Effector memory CD8-positive, alpha-beta T cell (primary cell): ENCODE measurements around the gene RDM1.

Source experiments
- ATAC-seq: fragments of 150-1000 bp; cut with Tn5 transposase; replicated peaks from 2 replicates; pipeline ENCODE4 v1.10.0; 2021; ENCODE audit warnings: mild to moderate bottlenecking, moderate library complexity
- DNase-seq, 3 experiments: peaks; one replicate each; pipeline ENCODE4 v3.0.0; 2021
- H3K27ac Mint-ChIP-seq, 2 donors: one replicate each; pipeline ENCODE4 v1.8.0; 2022; ENCODE audit warnings: mild to moderate bottlenecking in 2 of 2, mixed read lengths in 2 of 2, moderate library complexity in 2 of 2
- H3K27me3 Mint-ChIP-seq, 2 donors: one replicate each; pipeline ENCODE4 v1.8.0; 2022; ENCODE audit warnings: mixed read lengths in 2 of 2
- H3K36me3 Mint-ChIP-seq: one replicate; pipeline ENCODE4 v1.8.0; 2022; ENCODE audit warnings: mild to moderate bottlenecking, moderate library complexity, mixed read lengths; ENCODE audit not compliant: insufficient read depth
- H3K4me1 Mint-ChIP-seq, 2 donors: one replicate each; pipeline ENCODE4 v1.8.0; 2022; ENCODE audit warnings: low read depth in 2 of 2, mixed read lengths in 2 of 2
- H3K4me3 Mint-ChIP-seq, 2 donors: one replicate each; pipeline ENCODE4 v1.8.0; 2022; ENCODE audit warnings: mild to moderate bottlenecking in 2 of 2, mixed read lengths in 2 of 2, moderate library complexity in 2 of 2
- H3K9me3 Mint-ChIP-seq, 2 donors: one replicate each; pipeline ENCODE4 v1.8.0; 2022; ENCODE audit warnings: mixed read lengths in 2 of 2
- total RNA-seq, 9 experiments: gene quantifications; one replicate each; lab custom pipeline; 2026; lab: John Stamatoyannopoulos, UW

The RDM1 gene, protein sequence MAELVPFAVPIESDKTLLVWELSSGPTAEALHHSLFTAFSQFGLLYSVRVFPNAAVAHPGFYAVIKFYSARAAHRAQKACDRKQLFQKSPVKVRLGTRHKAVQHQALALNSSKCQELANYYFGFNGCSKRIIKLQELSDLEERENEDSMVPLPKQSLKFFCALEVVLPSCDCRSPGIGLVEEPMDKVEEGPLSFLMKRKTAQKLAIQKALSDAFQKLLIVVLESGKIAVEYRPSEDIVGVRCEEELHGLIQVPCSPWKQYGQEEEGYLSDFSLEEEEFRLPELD
- 0 to 1.6 (median 0.11) reads per million in 9 experiments for total RNA-seq

DNA sequence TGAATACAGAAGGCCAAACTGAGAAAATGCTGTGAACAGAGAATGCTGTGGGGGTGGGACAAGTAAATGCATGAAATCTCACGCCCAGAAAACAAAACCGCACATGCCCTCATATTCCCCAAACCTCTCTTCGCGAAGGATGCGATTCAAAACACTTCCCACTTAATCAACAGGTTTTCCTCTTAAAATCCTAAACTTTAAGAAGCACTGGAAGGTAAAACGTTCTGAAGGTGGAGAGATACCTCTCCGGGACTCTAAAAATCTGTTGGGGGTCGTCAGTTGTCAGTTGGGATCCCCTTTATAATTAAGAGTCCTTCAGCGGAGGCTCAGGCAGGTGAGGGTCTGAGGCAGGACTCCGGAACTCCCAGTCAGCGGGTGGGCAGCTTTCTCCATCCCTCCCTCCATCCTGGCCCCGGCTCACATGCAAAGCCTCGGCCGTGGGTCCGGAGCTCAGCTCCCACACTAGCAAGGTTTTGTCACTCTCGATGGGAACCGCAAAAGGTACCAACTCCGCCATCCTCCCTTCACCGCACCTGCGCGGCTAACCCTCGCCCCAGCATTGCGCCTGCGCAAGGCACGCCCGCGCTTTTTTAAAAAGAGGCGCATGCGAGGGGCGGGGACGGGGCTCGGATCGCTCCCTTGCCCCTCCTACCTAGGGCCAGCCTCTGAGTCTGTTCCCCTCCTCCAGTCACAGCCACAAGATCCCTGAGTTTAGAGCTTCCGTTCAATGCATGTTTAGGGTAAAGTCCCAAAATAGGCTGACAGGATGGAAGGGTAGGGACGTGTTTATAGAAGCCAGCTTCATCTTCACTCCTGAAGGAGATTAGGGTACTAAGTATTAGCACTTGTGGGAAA lies at the start of gene RDM1:
TSS of gene RDM1 (minus strand) at position 563 of the 855 bp plus-strand sequence. CDS start at position 517, 46 bp downstream.
- H3K4me3 Mint-ChIP-seq, result peak within 1 kb of the TSS; percentile 90 to 92
- H3K4me1 Mint-ChIP-seq, result peaks cover 12 to 19% of the 10 kb centered on the region in 2 donors
- H3K9me3 Mint-ChIP-seq, result no peaks in the 10 kb centered on the region
- H3K36me3 Mint-ChIP-seq, result peaks cover 7% of the 10 kb centered on the region
- peak within 1 kb of the TSS; percentile 81 to 95 for H3K27ac Mint-ChIP-seq
- DNase-seq (peak; percentile 77 to 81 (median 81)), ATAC-seq (peak; percentile 95)
- H3K27me3 Mint-ChIP-seq, result no peaks in the 10 kb centered on the region

DNA sequence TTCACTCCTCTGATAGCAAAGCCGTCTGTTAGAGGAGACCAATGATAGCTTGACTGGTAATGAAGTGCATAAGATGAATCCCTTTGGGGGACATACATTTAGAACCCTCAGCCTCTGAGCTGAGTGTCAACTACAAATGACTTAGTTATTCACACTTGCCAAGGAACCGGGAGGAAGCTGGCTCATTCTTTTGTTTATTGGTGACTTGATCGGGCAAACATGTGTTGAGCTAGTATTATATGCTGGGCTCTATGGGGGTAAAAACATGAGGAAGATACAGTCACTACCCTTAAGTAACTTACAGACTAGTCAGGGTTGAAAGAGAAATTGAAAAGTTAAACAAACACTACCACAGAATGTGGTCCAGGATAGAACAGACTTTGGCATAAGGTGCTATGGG lies 47.8 kb upstream of the RDM1 start:
- no peak for ATAC-seq
- H3K4me1 Mint-ChIP-seq, result peaks cover 18 to 20% of the 10 kb centered on the region in 2 donors
- H3K27me3 Mint-ChIP-seq, result no peaks in the 10 kb centered on the region
- no peaks in the 10 kb centered on the region for H3K36me3 Mint-ChIP-seq
- H3K27ac Mint-ChIP-seq, result no peak overlapping the region
- no peaks in the 10 kb centered on the region for H3K9me3 Mint-ChIP-seq
- DNase-seq, result no peak
- no peak overlapping the region for H3K4me3 Mint-ChIP-seq

DNA sequence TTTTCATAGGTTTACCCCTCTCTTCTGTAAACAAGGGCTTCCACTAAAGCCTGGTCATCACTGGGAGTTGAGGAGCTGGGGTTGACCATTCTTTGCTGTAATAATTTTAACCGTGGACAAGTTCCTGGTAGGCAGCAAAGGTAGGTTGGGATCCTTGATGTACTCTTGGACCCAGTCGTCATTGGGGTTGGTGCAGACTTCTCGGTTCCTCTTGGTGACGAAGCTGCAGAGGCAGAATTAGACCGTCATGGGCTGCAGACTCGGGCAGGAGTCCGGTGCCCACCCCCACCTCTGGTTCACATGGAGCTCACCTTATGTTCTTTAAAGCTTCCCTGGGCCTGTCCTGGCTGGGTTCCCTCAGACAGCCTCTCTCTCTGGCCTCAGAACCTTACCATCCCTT lies 46.9 kb upstream of the RDM1 start:
- no peaks in the 10 kb centered on the region for H3K9me3 Mint-ChIP-seq
- H3K27ac Mint-ChIP-seq, result peak overlapping the region in 1 of 2 donors; percentile 53
- no peak overlapping the region for H3K4me3 Mint-ChIP-seq
- H3K4me1 Mint-ChIP-seq, result peaks cover 18% of the 10 kb centered on the region in 2 donors
- H3K36me3 Mint-ChIP-seq, result no peaks in the 10 kb centered on the region
- ATAC-seq (no peak), DNase-seq (no peak)
- no peaks in the 10 kb centered on the region for H3K27me3 Mint-ChIP-seq

DNA sequence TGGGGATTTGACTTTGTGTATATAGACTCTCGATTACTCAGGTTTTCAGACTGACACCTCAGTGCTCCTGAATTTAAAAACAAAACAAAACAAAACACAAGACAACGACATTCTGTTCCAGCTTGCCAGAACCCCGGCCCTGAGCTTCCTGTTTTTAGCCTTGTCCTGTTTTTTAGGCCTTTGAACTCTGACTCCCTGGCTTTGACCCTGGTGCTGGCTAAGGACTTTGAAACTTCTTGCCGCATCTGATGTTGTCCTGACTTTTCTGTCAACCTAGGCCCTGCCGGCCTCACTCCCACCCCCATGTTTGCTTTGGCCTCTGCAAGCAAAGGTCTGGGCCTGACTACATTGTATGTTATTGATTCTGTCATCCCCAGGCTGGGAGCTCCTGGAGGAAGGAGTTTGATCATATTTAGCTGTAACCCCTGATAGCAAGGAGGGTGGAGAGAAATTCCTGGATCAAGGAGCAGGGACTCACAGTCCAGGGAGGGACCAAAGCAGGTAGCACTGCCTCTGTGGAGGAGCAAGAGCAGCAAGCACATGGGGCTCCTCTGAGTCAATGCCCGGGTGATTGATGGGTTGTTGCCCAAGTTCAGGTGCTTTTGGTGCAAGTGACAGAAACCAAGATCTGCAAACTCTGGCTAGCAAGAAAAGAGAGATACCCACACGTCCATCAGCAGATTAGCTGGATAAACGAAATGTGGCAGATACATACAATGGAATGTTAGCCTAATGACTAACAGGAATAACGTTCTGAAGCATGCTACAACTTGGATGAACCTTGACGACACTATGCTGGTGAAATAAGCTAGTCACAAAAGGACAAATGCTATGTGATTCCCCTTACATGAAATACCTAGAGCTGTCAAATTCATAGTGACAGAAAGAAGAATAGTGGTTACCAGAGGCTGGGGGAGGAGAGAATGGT lies 43.0 kb upstream of the RDM1 start:
- Mint-ChIP-seq H3K4me1 (peaks cover 13 to 23% of the 10 kb centered on the region in 2 donors), H3K9me3 (no peaks in the 10 kb centered on the region), H3K27me3 (no peaks in the 10 kb centered on the region), H3K4me3 (no peak overlapping the region), H3K36me3 (no peaks in the 10 kb centered on the region), H3K27ac (peak overlapping the region in 1 of 2 donors; percentile 56)
- DNase-seq (no peak), ATAC-seq (no peak)

DNA sequence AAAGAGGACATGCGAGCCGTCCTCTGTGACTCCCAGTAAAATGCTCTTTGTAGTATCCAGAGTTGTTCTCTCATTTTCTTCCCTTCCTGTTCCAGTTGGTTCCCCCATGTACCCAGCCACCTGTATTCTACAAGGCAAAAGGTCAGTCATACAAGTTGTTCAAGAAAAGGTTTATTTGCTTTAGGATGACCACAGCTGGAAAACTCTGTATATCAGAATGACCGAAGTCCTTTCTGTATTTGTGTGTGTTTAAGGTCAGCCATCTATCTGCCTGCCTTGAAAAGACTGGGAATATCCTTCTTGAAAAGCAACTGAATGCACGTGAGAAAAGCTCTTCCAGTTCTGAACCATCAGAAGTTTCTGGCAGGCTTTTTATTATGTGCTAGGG lies 42.4 kb upstream of the RDM1 start:
- no peak overlapping the region for H3K27ac Mint-ChIP-seq

DNA sequence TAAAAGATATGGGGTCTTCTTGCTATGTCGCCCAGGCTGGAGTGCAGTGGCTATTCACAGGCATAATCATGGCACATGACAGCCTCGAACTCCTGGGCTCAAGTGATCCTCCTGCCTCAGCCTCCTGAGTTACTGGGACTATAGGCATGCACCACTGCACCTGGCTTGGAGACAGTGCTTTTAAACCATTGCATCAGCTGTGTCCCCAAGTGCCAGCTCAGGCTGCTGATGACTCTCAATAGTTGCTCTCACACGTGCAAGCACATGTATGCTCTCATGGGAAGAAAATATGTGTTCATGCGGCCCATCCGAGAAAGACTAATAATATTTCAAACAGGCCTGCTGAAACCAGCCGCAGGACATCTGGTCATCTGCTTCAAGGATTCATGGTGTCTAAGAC lies 42.0 kb upstream of the RDM1 start:
- H3K27ac Mint-ChIP-seq, result no peak overlapping the region
- no peaks in the 10 kb centered on the region for H3K36me3 Mint-ChIP-seq

More for the DNA sequence above, 42.4 kb upstream of the RDM1 start:
- ATAC-seq, result no peak
- peaks cover 13 to 22% of the 10 kb centered on the region in 2 donors for H3K4me1 Mint-ChIP-seq
- no peak overlapping the region for H3K4me3 Mint-ChIP-seq
- H3K36me3 Mint-ChIP-seq, result no peaks in the 10 kb centered on the region
- H3K27me3 Mint-ChIP-seq, result no peaks in the 10 kb centered on the region
- no peak for DNase-seq
- H3K9me3 Mint-ChIP-seq, result no peaks in the 10 kb centered on the region

DNA sequence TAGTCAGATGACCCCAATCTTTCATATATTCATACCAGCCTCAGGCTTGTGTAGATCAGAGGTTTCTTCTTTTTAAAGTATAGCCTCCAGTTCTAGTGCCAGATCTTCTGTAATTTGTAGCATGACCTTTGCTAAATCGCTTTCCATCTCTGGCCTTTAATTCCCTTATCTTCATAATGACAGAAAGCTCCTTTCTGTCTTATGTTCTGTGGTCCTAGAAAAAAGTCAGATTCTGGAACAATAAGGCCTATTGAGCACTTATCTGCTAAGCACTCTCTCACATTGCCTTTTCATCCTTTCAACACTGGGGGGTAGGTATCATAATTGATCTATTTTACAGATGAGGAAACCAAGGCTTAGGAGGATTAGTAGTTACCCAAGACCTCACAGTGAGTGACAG lies 41.5 kb upstream of the RDM1 start:
- no peak for DNase-seq
- Mint-ChIP-seq H3K4me1 (peaks cover 11 to 19% of the 10 kb centered on the region in 2 donors), H3K9me3 (no peaks in the 10 kb centered on the region), H3K27ac (no peak overlapping the region), H3K4me3 (no peak overlapping the region), H3K36me3 (no peaks in the 10 kb centered on the region), H3K27me3 (no peaks in the 10 kb centered on the region)
- ATAC-seq, result no peak

More for the DNA sequence above, 42.0 kb upstream of the RDM1 start:
- H3K4me3 Mint-ChIP-seq, result no peak overlapping the region
- peaks cover 11 to 19% of the 10 kb centered on the region in 2 donors for H3K4me1 Mint-ChIP-seq
- no peaks in the 10 kb centered on the region for H3K27me3 Mint-ChIP-seq
- no peak for DNase-seq
- no peaks in the 10 kb centered on the region for H3K9me3 Mint-ChIP-seq
- no peak for ATAC-seq

DNA sequence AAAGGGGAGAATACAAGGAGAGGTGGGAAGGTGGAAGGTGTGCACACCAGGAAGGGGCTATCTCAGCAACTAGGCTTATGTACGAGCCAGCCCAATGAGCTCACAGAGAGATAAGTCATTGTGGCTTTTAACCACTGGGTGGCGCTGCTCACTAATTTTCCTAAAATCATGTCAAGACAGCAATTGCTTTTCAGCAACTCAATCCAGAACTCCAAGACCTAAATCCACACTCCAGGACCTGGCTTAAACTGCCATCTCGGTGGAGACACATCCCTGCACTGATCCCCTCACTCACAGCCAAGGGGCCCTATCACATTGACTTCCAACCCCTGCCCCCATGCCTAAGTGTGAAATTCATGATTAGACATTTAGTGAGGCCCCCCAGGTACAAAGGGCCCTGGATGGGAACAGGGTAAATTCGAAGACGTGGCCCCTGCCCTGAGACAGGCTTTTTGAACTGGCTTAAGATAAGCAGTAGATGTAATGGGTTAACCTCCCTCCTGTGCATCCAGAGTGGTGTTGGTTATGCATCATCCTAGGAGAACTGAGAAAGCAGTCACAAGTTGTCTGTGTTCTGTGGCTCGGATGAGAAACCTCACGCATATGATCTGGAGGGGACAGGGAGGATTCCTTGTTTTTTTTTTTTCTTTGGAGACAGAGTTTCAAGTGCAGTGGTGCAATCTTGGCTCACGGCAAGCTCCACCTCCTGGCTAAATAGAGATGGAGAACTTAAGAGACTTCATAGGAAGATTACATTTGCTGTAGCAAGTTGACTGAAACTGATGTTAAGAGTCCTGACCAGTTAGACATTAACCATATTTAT lies 39.2 kb upstream of the RDM1 start:
- H3K9me3 Mint-ChIP-seq, result no peaks in the 10 kb centered on the region
- DNase-seq, result peak; percentile 77 to 86 (median 84)
- no peaks in the 10 kb centered on the region for H3K27me3 Mint-ChIP-seq
- H3K36me3 Mint-ChIP-seq, result no peaks in the 10 kb centered on the region
- peak; percentile 69 for ATAC-seq
- no peak overlapping the region for H3K4me3 Mint-ChIP-seq
- peaks cover 6 to 10% of the 10 kb centered on the region in 2 donors for H3K4me1 Mint-ChIP-seq
- H3K27ac Mint-ChIP-seq, result peak overlapping the region in 1 of 2 donors; percentile 19

DNA sequence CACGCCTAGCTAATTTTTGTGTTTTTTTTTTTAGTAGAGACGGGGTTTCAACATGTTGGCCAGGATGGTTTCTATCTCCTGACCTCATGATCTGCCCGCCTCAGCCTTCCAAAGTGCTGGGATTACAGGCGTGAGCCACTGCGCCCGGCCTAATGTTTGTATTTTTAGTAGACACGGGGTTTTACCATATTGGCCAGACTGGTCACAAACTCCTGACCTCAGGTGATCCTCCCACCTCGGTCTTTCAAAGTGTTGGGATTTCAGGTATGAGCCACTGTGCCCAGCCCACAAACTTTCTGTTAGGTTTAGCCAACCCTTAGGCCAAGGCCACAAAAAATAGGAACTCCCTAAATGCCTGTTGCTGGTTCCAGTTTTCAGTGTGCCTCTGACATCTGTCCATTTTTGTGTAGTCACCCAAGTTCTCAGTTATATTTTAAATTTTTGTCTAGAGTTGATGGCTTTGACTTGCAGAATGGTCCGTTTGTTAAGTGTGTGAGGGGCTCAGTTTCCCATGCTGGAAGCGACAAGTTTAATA lies 38.0 kb upstream of the RDM1 start:
- Mint-ChIP-seq H3K4me1 (peaks cover 6 to 10% of the 10 kb centered on the region in 2 donors), H3K4me3 (no peak overlapping the region)
- ATAC-seq, result no peak

DNA sequence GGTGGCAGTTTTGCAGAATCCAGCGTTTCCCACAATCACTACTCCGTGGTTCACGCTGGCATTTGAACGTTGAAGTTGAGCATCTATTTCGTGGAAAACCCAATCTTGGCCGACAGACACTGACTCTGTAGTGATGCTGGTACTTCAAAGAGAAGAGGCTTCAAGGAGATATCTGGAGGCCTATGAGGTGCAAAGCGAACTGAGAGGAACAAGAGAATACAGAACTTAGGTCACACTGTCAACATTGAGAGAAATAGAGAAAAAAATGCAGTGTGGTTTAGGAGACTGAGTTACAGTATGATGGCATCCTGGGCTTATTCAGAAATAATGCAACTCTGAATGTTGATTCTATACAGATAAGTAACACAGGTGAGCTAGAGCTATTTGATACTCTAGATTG lies 34.7 kb upstream of the RDM1 start:
- no peak for ATAC-seq
- Mint-ChIP-seq H3K4me1 (peaks cover 6 to 10% of the 10 kb centered on the region in 2 donors), H3K36me3 (no peaks in the 10 kb centered on the region), H3K4me3 (no peak overlapping the region), H3K9me3 (no peaks in the 10 kb centered on the region), H3K27me3 (no peaks in the 10 kb centered on the region), H3K27ac (no peak overlapping the region)
- no peak for DNase-seq

More for the DNA sequence above, 38.0 kb upstream of the RDM1 start:
- Mint-ChIP-seq H3K36me3 (no peaks in the 10 kb centered on the region), H3K27me3 (no peaks in the 10 kb centered on the region), H3K9me3 (no peaks in the 10 kb centered on the region), H3K27ac (no peak overlapping the region)
- no peak for DNase-seq

DNA sequence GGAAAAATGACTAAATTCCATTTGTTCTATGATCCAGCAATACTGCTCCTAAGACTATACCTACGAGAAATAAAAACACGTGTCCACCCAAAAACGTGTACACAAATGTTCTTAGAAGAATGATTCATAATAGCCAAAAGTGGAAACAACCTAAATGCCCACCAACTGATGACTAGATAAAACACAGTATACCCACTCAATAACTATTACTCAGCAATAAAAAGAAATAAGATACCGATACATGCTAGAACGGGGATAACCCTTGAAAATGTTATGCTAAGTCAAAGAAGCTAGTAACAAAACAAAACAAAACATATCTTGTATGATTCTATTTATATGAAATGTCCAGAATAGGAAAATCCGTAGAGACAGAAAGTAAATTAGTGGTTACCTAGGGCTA lies 33.1 kb upstream of the RDM1 start:
- Mint-ChIP-seq H3K4me3 (no peak overlapping the region), H3K27me3 (no peaks in the 10 kb centered on the region)
- ATAC-seq, result no peak

DNA sequence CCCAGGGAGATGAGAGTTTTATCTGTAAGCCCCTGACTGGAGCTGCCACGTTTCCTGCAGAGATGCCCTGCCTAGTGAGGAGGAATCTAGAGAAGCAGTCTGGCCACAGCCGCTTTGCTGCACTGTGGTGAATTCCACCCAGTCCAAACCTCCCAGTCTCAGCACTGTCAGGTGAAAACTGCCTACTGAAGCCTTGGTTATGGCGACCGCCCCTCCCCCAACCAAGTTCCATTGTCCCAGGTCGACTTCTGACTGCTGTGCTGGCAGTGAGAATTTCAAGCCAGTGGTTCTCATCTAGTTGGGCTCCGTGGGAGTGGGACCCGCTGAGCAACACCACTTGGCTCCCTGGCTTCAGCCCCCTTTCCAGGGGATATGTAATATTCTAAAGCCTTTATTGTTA lies 23.1 kb upstream of the RDM1 start:
- no peak overlapping the region for H3K4me3 Mint-ChIP-seq
- no peak overlapping the region for H3K27ac Mint-ChIP-seq
- no peak for ATAC-seq
- H3K9me3 Mint-ChIP-seq, result no peaks in the 10 kb centered on the region
- H3K4me1 Mint-ChIP-seq, result no peaks in the 10 kb centered on the region
- H3K27me3 Mint-ChIP-seq, result no peaks in the 10 kb centered on the region
- no peak for DNase-seq
- H3K36me3 Mint-ChIP-seq, result no peaks in the 10 kb centered on the region

More for the DNA sequence above, 33.1 kb upstream of the RDM1 start:
- Mint-ChIP-seq H3K27ac (no peak overlapping the region), H3K36me3 (no peaks in the 10 kb centered on the region), H3K4me1 (no peaks in the 10 kb centered on the region), H3K9me3 (no peaks in the 10 kb centered on the region)
- no peak for DNase-seq
